Measurements from ENCODE around the gene CDH2.

- TF ChIP-seq, protein P1, sequence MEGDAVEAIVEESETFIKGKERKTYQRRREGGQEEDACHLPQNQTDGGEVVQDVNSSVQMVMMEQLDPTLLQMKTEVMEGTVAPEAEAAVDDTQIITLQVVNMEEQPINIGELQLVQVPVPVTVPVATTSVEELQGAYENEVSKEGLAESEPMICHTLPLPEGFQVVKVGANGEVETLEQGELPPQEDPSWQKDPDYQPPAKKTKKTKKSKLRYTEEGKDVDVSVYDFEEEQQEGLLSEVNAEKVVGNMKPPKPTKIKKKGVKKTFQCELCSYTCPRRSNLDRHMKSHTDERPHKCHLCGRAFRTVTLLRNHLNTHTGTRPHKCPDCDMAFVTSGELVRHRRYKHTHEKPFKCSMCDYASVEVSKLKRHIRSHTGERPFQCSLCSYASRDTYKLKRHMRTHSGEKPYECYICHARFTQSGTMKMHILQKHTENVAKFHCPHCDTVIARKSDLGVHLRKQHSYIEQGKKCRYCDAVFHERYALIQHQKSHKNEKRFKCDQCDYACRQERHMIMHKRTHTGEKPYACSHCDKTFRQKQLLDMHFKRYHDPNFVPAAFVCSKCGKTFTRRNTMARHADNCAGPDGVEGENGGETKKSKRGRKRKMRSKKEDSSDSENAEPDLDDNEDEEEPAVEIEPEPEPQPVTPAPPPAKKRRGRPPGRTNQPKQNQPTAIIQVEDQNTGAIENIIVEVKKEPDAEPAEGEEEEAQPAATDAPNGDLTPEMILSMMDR (IDR thresholded peaks at IDR 0.05): no peak
- TF ChIP-seq POLR2A (IDR thresholded peaks at IDR 0.05) (no peak), EP300 (IDR thresholded peaks at IDR 0.05) (no peak), POLR2AphosphoS5 (IDR thresholded peaks at IDR 0.05) (no peak)
These were observed 26.0 kb downstream of the CDH2 start for GRCh38 chr18:28150925-28151324.

Measured in gastroesophageal sphincter (tissue), 3 donors.